HEK293 (cell line): ENCODE data around the gene MYO5B.

Source experiments
- CTCF ChIA-PET: fragments of 350-600 bp; formaldehyde crosslinking; extraction: SDS; loops from one replicate; lab custom pipeline; 2021; ENCODE audit warnings: antibody characterized with exemption; lab: Yijun Ruan, JAX
- POLR2A ChIA-PET: fragments of 300-600 bp; formaldehyde crosslinking; extraction: SDS; loops from one replicate; lab custom pipeline; 2020; ENCODE audit warnings: antibody characterized with exemption, inconsistent platforms; lab: Yijun Ruan, JAX
- H3K27ac ChIP-seq: fragments of 200-500 bp; sonication (Bioruptor generic); 2 replicates; pipeline ENCODE4 v1.5.1; 2014; ENCODE audit warnings: low read depth, low read length, control low read depth, inconsistent platforms; ENCODE audit errors: extremely low read depth
- H3K36me3 ChIP-seq, 2 experiments: fragments of 200-500 bp in 1 of 2; sonication (Bioruptor generic) in 1 of 2; 1 replicate in 1 of 2; 2 replicates in 1 of 2; pipeline ENCODE4 v1.5.1; 2014 to 2017; ENCODE audit warnings: inconsistent platforms in 2 of 2, low read length in 2 of 2; ENCODE audit not compliant: control insufficient read depth in 2 of 2, insufficient read depth in 1 of 2
- H3K4me1 ChIP-seq: fragments of 200-500 bp; sonication (Bioruptor generic); 2 replicates; pipeline ENCODE4 v1.5.1; 2014; ENCODE audit warnings: mild to moderate bottlenecking, low read length, inconsistent platforms; ENCODE audit not compliant: control insufficient read depth, insufficient read depth
- H3K4me3 ChIP-seq: 2 replicates; pipeline ENCODE4 v1.5.1; 2011; ENCODE audit warnings: low read depth, mild to moderate bottlenecking, control low read depth, low read length, moderate library complexity
- H3K9me3 ChIP-seq: fragments of 200-500 bp; sonication (Bioruptor generic); 2 replicates; pipeline ENCODE4 v1.5.1; 2014; ENCODE audit warnings: low read depth, low read length, inconsistent platforms; ENCODE audit not compliant: control insufficient read depth, insufficient read depth
- ATF2 ChIP-seq: fragments of 450-650 bp; formaldehyde crosslinking; IDR thresholded peaks from 2 replicates; pipeline ENCODE4 v1.5.1; 2016; ENCODE audit warnings: missing biosample characterization, missing genetic modification characterization, low read depth
- GFI1B ChIP-seq: fragments of 450-650 bp; formaldehyde crosslinking; IDR thresholded peaks from 2 replicates; pipeline ENCODE4 v1.5.1; 2016; ENCODE audit warnings: missing biosample characterization, missing genetic modification characterization
- GLI2 ChIP-seq: fragments of 450-650 bp; formaldehyde crosslinking; IDR thresholded peaks from 2 replicates; pipeline ENCODE4; 2017; ENCODE audit warnings: missing biosample characterization, missing genetic modification characterization, low read depth, borderline replicate concordance
- GLI4 ChIP-seq: fragments of 450-650 bp; formaldehyde crosslinking; IDR thresholded peaks from 2 replicates; pipeline ENCODE4 v1.5.1; 2016; ENCODE audit warnings: missing biosample characterization, missing genetic modification characterization
- GLIS2 ChIP-seq: fragments of 450-650 bp; formaldehyde crosslinking; IDR thresholded peaks from 2 replicates; pipeline ENCODE4 v1.5.1; 2016; ENCODE audit warnings: missing biosample characterization, missing genetic modification characterization
- HOXA7 ChIP-seq: sonication (generic); formaldehyde crosslinking; IDR thresholded peaks from 2 replicates; pipeline ENCODE4 v1.8.1; 2022; ENCODE audit warnings: missing genetic modification reagents, borderline replicate concordance
- HOXC10 ChIP-seq: sonication (generic); formaldehyde crosslinking; IDR thresholded peaks from 2 replicates; pipeline ENCODE4 v1.8.1; 2023; ENCODE audit warnings: mild to moderate bottlenecking, missing genetic modification reagents
- KLF8 ChIP-seq: fragments of 450-650 bp; formaldehyde crosslinking; IDR thresholded peaks from 2 replicates; pipeline ENCODE4 v1.5.1; 2016; ENCODE audit warnings: missing biosample characterization, missing genetic modification characterization
- SCRT2 ChIP-seq: fragments of 450-650 bp; formaldehyde crosslinking; IDR thresholded peaks from 2 replicates; pipeline ENCODE4 v1.5.1; 2016; ENCODE audit warnings: missing biosample characterization, missing genetic modification characterization
- ZFP3 ChIP-seq: fragments of 450-650 bp; formaldehyde crosslinking; IDR thresholded peaks from 2 replicates; pipeline ENCODE4 v1.5.1; 2016; ENCODE audit warnings: low read depth, missing biosample characterization, missing genetic modification characterization
- ZNF155 ChIP-seq: fragments of 450-650 bp; formaldehyde crosslinking; IDR thresholded peaks from 2 replicates; pipeline ENCODE4 v1.5.1; 2016; ENCODE audit warnings: missing biosample characterization, missing genetic modification characterization
- ZNF157 ChIP-seq: fragments of 450-650 bp; formaldehyde crosslinking; IDR thresholded peaks from 2 replicates; pipeline ENCODE4 v1.5.1; 2016; ENCODE audit warnings: missing biosample characterization, missing genetic modification characterization
- ZNF202 ChIP-seq: fragments of 450-650 bp; formaldehyde crosslinking; IDR thresholded peaks from 2 replicates; pipeline ENCODE4 v1.5.1; 2016; ENCODE audit warnings: missing biosample characterization, missing genetic modification characterization, borderline replicate concordance
- ZNF211 ChIP-seq: fragments of 450-650 bp; formaldehyde crosslinking; IDR thresholded peaks from 2 replicates; pipeline ENCODE4 v1.5.1; 2016; ENCODE audit warnings: low read depth, missing biosample characterization, missing genetic modification characterization
- ZNF239 ChIP-seq: fragments of 450-650 bp; formaldehyde crosslinking; IDR thresholded peaks from 2 replicates; pipeline ENCODE4 v1.5.1; 2016; ENCODE audit warnings: missing biosample characterization, missing genetic modification characterization
- ZNF302 ChIP-seq: fragments of 450-650 bp; formaldehyde crosslinking; IDR thresholded peaks from 2 replicates; pipeline ENCODE4 v1.5.1; 2016; ENCODE audit warnings: missing biosample characterization, missing genetic modification characterization, low read depth
- ZNF37A ChIP-seq: fragments of 450-650 bp; IDR thresholded peaks from 2 replicates; pipeline ENCODE4 v1.5.1; 2018; ENCODE audit warnings: missing biosample characterization, missing genetic modification characterization
- ZNF404 ChIP-seq: fragments of 450-650 bp; formaldehyde crosslinking; IDR thresholded peaks from 2 replicates; pipeline ENCODE4 v1.5.1; 2017; ENCODE audit warnings: missing biosample characterization, missing genetic modification characterization
- ZNF416 ChIP-seq: fragments of 450-650 bp; formaldehyde crosslinking; IDR thresholded peaks from 2 replicates; pipeline ENCODE4 v1.5.1; 2016; ENCODE audit warnings: missing biosample characterization, missing genetic modification characterization
- ZNF473 ChIP-seq: fragments of 450-650 bp; formaldehyde crosslinking; IDR thresholded peaks from 2 replicates; pipeline ENCODE4 v1.5.1; 2017; ENCODE audit warnings: missing biosample characterization, missing genetic modification characterization
- ZNF488 ChIP-seq: fragments of 450-650 bp; formaldehyde crosslinking; IDR thresholded peaks from 2 replicates; pipeline ENCODE4 v1.5.1; 2016; ENCODE audit warnings: missing biosample characterization, missing genetic modification characterization
- ZNF558 ChIP-seq: fragments of 450-650 bp; formaldehyde crosslinking; IDR thresholded peaks from 2 replicates; pipeline ENCODE4 v1.5.1; 2016; ENCODE audit warnings: missing biosample characterization, missing genetic modification characterization
- ZNF571 ChIP-seq: fragments of 450-650 bp; formaldehyde crosslinking; IDR thresholded peaks from 2 replicates; pipeline ENCODE4 v1.5.0; 2017; ENCODE audit warnings: missing biosample characterization, missing genetic modification characterization
- ZNF624 ChIP-seq: fragments of 450-650 bp; formaldehyde crosslinking; IDR thresholded peaks from 2 replicates; pipeline ENCODE4 v1.5.1; 2017; ENCODE audit warnings: missing biosample characterization, missing genetic modification characterization
- ZNF645 ChIP-seq: fragments of 450-650 bp; formaldehyde crosslinking; IDR thresholded peaks from 2 replicates; pipeline ENCODE4; 2016; ENCODE audit warnings: missing biosample characterization, missing genetic modification characterization
- ZNF654 ChIP-seq: fragments of 450-650 bp; formaldehyde crosslinking; IDR thresholded peaks from 2 replicates; pipeline ENCODE4 v1.5.1; 2016; ENCODE audit warnings: low read depth, missing biosample characterization, missing genetic modification characterization
- ZNF660 ChIP-seq: fragments of 450-650 bp; IDR thresholded peaks from 2 replicates; pipeline ENCODE4 v1.5.1; 2018; ENCODE audit warnings: missing biosample characterization, mild to moderate bottlenecking, missing genetic modification characterization
- ZNF747 ChIP-seq: fragments of 450-650 bp; formaldehyde crosslinking; IDR thresholded peaks from 2 replicates; pipeline ENCODE4 v1.5.1; 2016; ENCODE audit warnings: missing biosample characterization, missing genetic modification characterization
- ZNF76 ChIP-seq: fragments of 450-650 bp; formaldehyde crosslinking; IDR thresholded peaks from 2 replicates; pipeline ENCODE4; 2016; ENCODE audit warnings: low read depth, missing biosample characterization, missing genetic modification characterization, borderline replicate concordance
- ZNF768 ChIP-seq: fragments of 450-650 bp; formaldehyde crosslinking; IDR thresholded peaks from 2 replicates; pipeline ENCODE4 v1.5.1; 2018; ENCODE audit warnings: missing biosample characterization, mild to moderate bottlenecking, missing genetic modification characterization
- ZSCAN23 ChIP-seq: fragments of 450-650 bp; formaldehyde crosslinking; IDR thresholded peaks from 2 replicates; pipeline ENCODE4 v1.5.1; 2016; ENCODE audit warnings: missing biosample characterization, missing genetic modification characterization
- ZXDB ChIP-seq: fragments of 450-650 bp; formaldehyde crosslinking; IDR thresholded peaks from 2 replicates; pipeline ENCODE4 v1.5.1; 2016; ENCODE audit warnings: missing biosample characterization, missing genetic modification characterization

The MYO5B gene

GRCh38 chr18:49971462-49971861, 223.5 kb downstream of the MYO5B start:
- ChIA-PET CTCF (no interaction called here), POLR2A (no interaction called here)
- Histone ChIP-seq H3K27ac (no peak overlapping the region), H3K36me3 (no peaks in the 10 kb centered on the region), H3K4me3 (no peak overlapping the region), H3K9me3 (no peaks in the 10 kb centered on the region), H3K4me1 (no peaks in the 10 kb centered on the region)
- TF ChIP-seq ATF2 (tag by site-specific recombination) (no peak), ZNF155 (tag by site-specific recombination) (no peak), ZNF571 (tag by site-specific recombination) (no peak), ZNF302 (tag by site-specific recombination) (no peak), ZNF37A (tag by site-specific recombination) (no peak)

GRCh38 chr18:49970319-49970718, 224.6 kb downstream of the MYO5B start:
- H3K36me3 ChIP-seq = no peaks in the 10 kb centered on the region
- ChIA-PET POLR2A (no interaction called here), CTCF (no interaction called here)
- TF ChIP-seq ZNF624 (no peak), ZXDB (tag by site-specific recombination) (no peak), ZSCAN23 (tag by site-specific recombination) (no peak), HOXC10 (no peak), ZNF404 (tag by site-specific recombination) (no peak), HOXA7 (CRISPR knock-in tag) (no peak), KLF8 (tag by site-specific recombination) (no peak), ZNF473 (tag by site-specific recombination) (no peak), ZNF558 (tag by site-specific recombination) (no peak), ZNF416 (tag by site-specific recombination) (no peak), ZNF211 (tag by site-specific recombination) (no peak), SCRT2 (tag by site-specific recombination) (no peak), GLI2 (tag by site-specific recombination) (no peak), GLI4 (tag by site-specific recombination) (no peak), GFI1B (tag by site-specific recombination) (no peak)
- H3K27ac ChIP-seq = no peak overlapping the region
- H3K4me3 ChIP-seq = no peak overlapping the region
- H3K4me1 ChIP-seq = no peaks in the 10 kb centered on the region
- H3K9me3 ChIP-seq = no peaks in the 10 kb centered on the region

GRCh38 chr18:49968644-49969309, 226.2 kb downstream of the MYO5B start:
- H3K36me3 ChIP-seq = no peaks in the 10 kb centered on the region
- no peak overlapping the region for H3K4me3 ChIP-seq
- H3K27ac ChIP-seq = no peak overlapping the region
- ChIA-PET POLR2A (no interaction called here), CTCF (interaction anchor here (1.1 kb wide), 1 partner anchor 21 kb away, joined by 3 read pairs; no protein-coding TSS in a partner anchor)
- TF ChIP-seq ZNF202 (tag by site-specific recombination) (no peak), ZFP3 (tag by site-specific recombination) (no peak), ZNF76 (tag by site-specific recombination) (no peak), ZNF239 (tag by site-specific recombination) (no peak), ZNF645 (tag by site-specific recombination) (no peak), ZNF768 (no peak), ZNF660 (tag by site-specific recombination) (no peak), ZNF157 (tag by site-specific recombination) (no peak), ZNF624 (no peak), GLIS2 (tag by site-specific recombination) (no peak), ZNF747 (tag by site-specific recombination) (no peak), ZNF488 (tag by site-specific recombination) (no peak), ZNF654 (no peak)
- H3K9me3 ChIP-seq = no peaks in the 10 kb centered on the region
- H3K4me1 ChIP-seq = no peaks in the 10 kb centered on the region
